ENCODE data around the gene ZNF112. TPM values are rescaled to one million over a fixed set of nuclear protein-coding genes. Genes with fewer than 3 reads are reported as not detected.

The ZNF112 gene
- polyA plus RNA-seq, 3 donors, result 0.03 TPM; not detected in 2

DNA sequence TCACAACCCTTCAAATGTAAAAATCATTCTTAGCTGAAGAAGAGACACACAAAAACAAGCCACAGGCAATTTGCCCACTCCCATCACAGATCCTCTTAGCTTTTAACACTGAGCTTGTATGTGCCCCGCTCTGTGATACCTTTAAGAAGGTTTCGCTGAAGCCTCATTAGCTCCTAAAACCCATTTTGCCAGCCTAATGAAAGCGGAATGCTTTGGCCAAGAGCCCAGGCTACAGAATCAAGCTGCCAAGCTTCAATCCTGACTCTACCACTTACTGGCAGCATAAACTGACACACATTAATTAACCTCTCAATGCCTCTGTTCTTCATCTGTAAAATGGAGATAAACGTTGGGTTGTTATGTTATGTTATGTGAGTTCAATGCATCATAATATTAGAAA is 10.5 kb downstream of the ZNF112 start:
- Histone ChIP-seq H3K36me3 (replicated peaks in 1 of 2; ENCODE audit: control insufficient read depth in 1 of 2, insufficient read depth in 2 of 2, low read length in 2 of 2) (no peaks in the 10 kb centered on the region), H3K4me1 (ENCODE audit: control insufficient read depth in 1 of 2, insufficient read depth in 2 of 2, low read length in 2 of 2) (no peaks in the 10 kb centered on the region), H3K9me3 (replicated peaks in 1 of 2; ENCODE audit: control insufficient read depth in 1 of 2, insufficient read depth in 1 of 2, low read length in 2 of 2) (peaks cover 27 to 71% of the 10 kb centered on the region in 2 donors), H3K79me2 (ENCODE audit: insufficient read depth, low read length) (no peaks in the 10 kb centered on the region), H3K9ac (ENCODE audit: insufficient read depth, low read length, poor library complexity, severe bottlenecking) (no peak overlapping the region), H4K20me1 (ENCODE audit: insufficient read depth, low read length) (no peaks in the 10 kb centered on the region), H3K27me3 (ENCODE audit: control insufficient read depth in 2 of 2, insufficient read depth in 2 of 2, low read length in 2 of 2) (no peaks in the 10 kb centered on the region), H3K4me2 (replicated peaks; ENCODE audit: extremely low read depth, low read length, poor library complexity, severe bottlenecking) (no peak overlapping the region), H3K4me3 (replicated peaks in 1 of 3; ENCODE audit: low read depth in 2 of 3, low read length in 3 of 3) (no peak overlapping the region), H3K27ac (ENCODE audit: low read depth in 1 of 2, low read length in 2 of 2) (no peak overlapping the region), H2AFZ (ENCODE audit: insufficient read depth, low read depth, low read length, poor library complexity, severe bottlenecking) (no peak overlapping the region)
- H3K4me1 Mint-ChIP-seq, result no peaks in the 10 kb centered on the region
- H3K36me3 Mint-ChIP-seq, result no peaks in the 10 kb centered on the region
- TF ChIP-seq, protein P1, sequence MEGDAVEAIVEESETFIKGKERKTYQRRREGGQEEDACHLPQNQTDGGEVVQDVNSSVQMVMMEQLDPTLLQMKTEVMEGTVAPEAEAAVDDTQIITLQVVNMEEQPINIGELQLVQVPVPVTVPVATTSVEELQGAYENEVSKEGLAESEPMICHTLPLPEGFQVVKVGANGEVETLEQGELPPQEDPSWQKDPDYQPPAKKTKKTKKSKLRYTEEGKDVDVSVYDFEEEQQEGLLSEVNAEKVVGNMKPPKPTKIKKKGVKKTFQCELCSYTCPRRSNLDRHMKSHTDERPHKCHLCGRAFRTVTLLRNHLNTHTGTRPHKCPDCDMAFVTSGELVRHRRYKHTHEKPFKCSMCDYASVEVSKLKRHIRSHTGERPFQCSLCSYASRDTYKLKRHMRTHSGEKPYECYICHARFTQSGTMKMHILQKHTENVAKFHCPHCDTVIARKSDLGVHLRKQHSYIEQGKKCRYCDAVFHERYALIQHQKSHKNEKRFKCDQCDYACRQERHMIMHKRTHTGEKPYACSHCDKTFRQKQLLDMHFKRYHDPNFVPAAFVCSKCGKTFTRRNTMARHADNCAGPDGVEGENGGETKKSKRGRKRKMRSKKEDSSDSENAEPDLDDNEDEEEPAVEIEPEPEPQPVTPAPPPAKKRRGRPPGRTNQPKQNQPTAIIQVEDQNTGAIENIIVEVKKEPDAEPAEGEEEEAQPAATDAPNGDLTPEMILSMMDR (IDR thresholded peaks at IDR 0.05), result no peak
- no peak overlapping the region for H3K27ac Mint-ChIP-seq
- H3K4me3 Mint-ChIP-seq, result no peak overlapping the region
- peaks cover 12 to 58% (median 35%) of the 10 kb centered on the region in 7 donors for H3K9me3 Mint-ChIP-seq
- DNase-seq, result no peak
- 93% methylated on average over 3 of the region's 4 CpGs for WGBS (ENCODE audit: insufficient coverage)
- H3K27me3 Mint-ChIP-seq (ENCODE audit: low read depth in 3 of 3), result peaks cover 0 to 2% (median 1%) of the 10 kb centered on the region in 3 donors
- intact Hi-C loops (cut with micrococcal nuclease), result no loop called here

DNA sequence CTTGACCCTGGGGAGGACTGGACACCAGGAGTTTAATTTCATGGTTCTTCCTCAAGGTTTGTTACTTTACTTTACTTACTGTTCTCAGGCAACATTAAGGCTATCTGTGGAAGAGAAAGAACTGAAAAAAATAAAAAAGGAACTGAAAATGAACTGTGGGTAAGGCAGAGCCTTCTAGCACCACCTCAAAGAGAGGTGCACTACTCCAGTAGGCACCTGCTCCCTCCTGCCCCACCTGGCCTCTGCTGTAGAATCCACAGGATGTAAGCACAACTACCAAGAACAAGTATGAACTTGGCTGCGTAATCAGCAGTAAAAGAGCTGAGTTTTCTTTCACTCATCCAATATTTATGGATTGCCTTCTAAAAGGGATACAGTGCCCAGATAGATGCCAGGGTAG is 12.2 kb downstream of the ZNF112 start:
- Histone ChIP-seq H3K27ac (ENCODE audit: low read depth in 1 of 2, low read length in 2 of 2) (no peak overlapping the region), H3K79me2 (ENCODE audit: insufficient read depth, low read length) (no peaks in the 10 kb centered on the region), H3K4me2 (replicated peaks; ENCODE audit: extremely low read depth, low read length, poor library complexity, severe bottlenecking) (no peak overlapping the region), H2AFZ (ENCODE audit: insufficient read depth, low read depth, low read length, poor library complexity, severe bottlenecking) (no peak overlapping the region), H4K20me1 (ENCODE audit: insufficient read depth, low read length) (no peaks in the 10 kb centered on the region), H3K9me3 (replicated peaks in 1 of 2; ENCODE audit: control insufficient read depth in 1 of 2, insufficient read depth in 1 of 2, low read length in 2 of 2) (peaks cover 33 to 71% of the 10 kb centered on the region in 2 donors), H3K9ac (ENCODE audit: insufficient read depth, low read length, poor library complexity, severe bottlenecking) (no peak overlapping the region), H3K36me3 (replicated peaks in 1 of 2; ENCODE audit: control insufficient read depth in 1 of 2, insufficient read depth in 2 of 2, low read length in 2 of 2) (no peaks in the 10 kb centered on the region), H3K4me3 (replicated peaks in 1 of 3; ENCODE audit: low read depth in 2 of 3, low read length in 3 of 3) (no peak overlapping the region), H3K27me3 (ENCODE audit: control insufficient read depth in 2 of 2, insufficient read depth in 2 of 2, low read length in 2 of 2) (no peaks in the 10 kb centered on the region), H3K4me1 (ENCODE audit: control insufficient read depth in 1 of 2, insufficient read depth in 2 of 2, low read length in 2 of 2) (no peaks in the 10 kb centered on the region)
- intact Hi-C loops (cut with micrococcal nuclease), result no loop called here
- Mint-ChIP-seq H3K36me3 (peaks cover 0 to 4% of the 10 kb centered on the region in 2 donors), H3K4me3 (no peak overlapping the region), H3K27ac (no peak overlapping the region), H3K9me3 (peaks cover 16 to 65% (median 43%) of the 10 kb centered on the region in 7 donors), H3K4me1 (no peaks in the 10 kb centered on the region), H3K27me3 (ENCODE audit: low read depth in 3 of 3) (peaks cover 0 to 2% (median 1%) of the 10 kb centered on the region in 3 donors)
- TF ChIP-seq, protein P1 (IDR thresholded peaks at IDR 0.05), result no peak
- no peak for DNase-seq
- no CpG with 5 or more reads among the region's 1 CpG for WGBS (ENCODE audit: insufficient coverage)

All from CD14-positive monocyte (primary cell).